Thyroid gland (tissue), 4 donors: ENCODE measurements around the gene INPP4B.

Experiments
- CTCF ChIP-seq, 6 experiments: fragments of 200-600 bp in 3 of 6; fragments of 450-650 bp in 3 of 6; sonication (generic) in 3 of 6; IDR thresholded peaks; one replicate each; pipeline ENCODE4 v1.5.1; 2016 to 2019; ENCODE audit warnings: antibody characterized with exemption in 6 of 6, mild to moderate bottlenecking in 2 of 6, inconsistent platforms in 1 of 6, moderate library complexity in 1 of 6
- POLR2A ChIP-seq, 2 donors: fragments of 450-650 bp; IDR thresholded peaks; one replicate each; pipeline ENCODE4 v1.6.1; 2017; ENCODE audit warnings: antibody characterized with exemption in 2 of 2, mild to moderate bottlenecking in 2 of 2, moderate library complexity in 1 of 2

GRCh38 chr4:142598132-142598531 lies 248.0 kb downstream of the INPP4B start:
- TF ChIP-seq CTCF (IDR thresholded peaks at IDR 0.05) (no peak), POLR2A (IDR thresholded peaks at IDR 0.05) (no peak)
